Measurements from ENCODE around the gene SOX15. TPM values are rescaled to one million over a fixed set of nuclear protein-coding genes. Genes with fewer than 3 reads are reported as not detected.

SOX15 gene
- total RNA-seq, result under 1 TPM; 0.19 to 0.71 (median 0.28) TPM
- polyA plus RNA-seq, result under 1 TPM; 0.11 to 0.20 (median 0.17) TPM
- long read RNA-seq, donor 1, result 0 reads
- long read RNA-seq, donor 2, partial matches to known transcripts, result 0 of 2 reads
- long read RNA-seq, donor 2, other reads (novel, unspliced or antisense), result 0 of 2 reads

GRCh38 chr17:7589891-7590691, at the start of gene SOX15:
Gene SOX15, minus strand, starts transcription at chr17:7590094. Its CDS starts 418 bp downstream, at chr17:7589676.
- 56 to 62% (median 61%) methylated on average over 23 to 24 of the region's 24 CpGs for WGBS, 3 donors
- intact Hi-C loops (cut with DNase I), result loop anchor here in 1 of 2 donors (2.0 to 10.0 kb wide), 2 partner anchors 75 to 355 kb away; partner anchors contain the start of genes DVL2 and PHF23
- Histone ChIP-seq H3K27me3 (ENCODE audit: insufficient read depth in 3 of 3, low read length in 2 of 3) (no peaks in the 10 kb centered on the region), H3K36me3 (ENCODE audit: insufficient read depth in 1 of 2, low read depth in 1 of 2) (peaks cover 18 to 74% of the 10 kb centered on the region in 2 donors), H3K27ac (peak within 1 kb of the TSS; percentile 69), H3K4me3 (peak within 1 kb of the TSS; percentile 58), H3K4me1 (peaks cover 34% of the 10 kb centered on the region), H3K9me3 (no peaks in the 10 kb centered on the region)
- DNase-seq (peak in 1 of 2 donors; percentile 47), ATAC-seq (peak; percentile 16 to 28 (median 22))
- TF ChIP-seq CTCF (IDR thresholded peaks at IDR 0.05), result no peak

GRCh38 chr17:7636163-7636562, 46.3 kb upstream of the SOX15 start:
- Histone ChIP-seq H3K27me3 (ENCODE audit: insufficient read depth in 3 of 3, low read length in 2 of 3) (no peaks in the 10 kb centered on the region), H3K4me3 (no peak overlapping the region), H3K9me3 (no peaks in the 10 kb centered on the region), H3K27ac (no peak overlapping the region), H3K36me3 (ENCODE audit: insufficient read depth in 1 of 2, low read depth in 1 of 2) (no peaks in the 10 kb centered on the region), H3K4me1 (no peaks in the 10 kb centered on the region)
- no peak for ATAC-seq
- DNase-seq, result no peak
- intact Hi-C loops (cut with DNase I), result no loop called here
- WGBS, 3 donors, result 33 to 49% (median 48%) methylated on average over 5 of the region's 5 CpGs
- TF ChIP-seq CTCF (IDR thresholded peaks at IDR 0.05), result no peak

- no peaks in the 10 kb centered on the region for H3K9me3 ChIP-seq
- H3K36me3 ChIP-seq (ENCODE audit: insufficient read depth in 1 of 2, low read depth in 1 of 2), result no peaks in the 10 kb centered on the region
- intact Hi-C loops (cut with DNase I), result no loop called here
- no peak overlapping the region for H3K4me3 ChIP-seq
- no peaks in the 10 kb centered on the region for H3K27me3 ChIP-seq (ENCODE audit: insufficient read depth in 3 of 3, low read length in 2 of 3)
- TF ChIP-seq CTCF (IDR thresholded peaks at IDR 0.05), result peak; percentile 20
- no peak for ATAC-seq
- DNase-seq, result no peak
- H3K4me1 ChIP-seq, result no peaks in the 10 kb centered on the region
- no peak overlapping the region for H3K27ac ChIP-seq
- 28 to 32% (median 29%) methylated on average over 5 of the region's 5 CpGs for WGBS, 3 donors
Observed at GRCh38 chr17:7634384-7634783, 44.5 kb upstream of the SOX15 start.

- DNase-seq (no peak), ATAC-seq (no peak)
- H3K9me3 ChIP-seq, result no peaks in the 10 kb centered on the region
- 80 to 90% (median 82%) methylated on average over 2 of the region's 2 CpGs for WGBS, 3 donors
- intact Hi-C loops (cut with DNase I), result no loop called here
- TF ChIP-seq CTCF (IDR thresholded peaks at IDR 0.05), result no peak
- no peaks in the 10 kb centered on the region for H3K36me3 ChIP-seq (ENCODE audit: insufficient read depth in 1 of 2, low read depth in 1 of 2)
- H3K27ac ChIP-seq, result no peak overlapping the region
- no peak overlapping the region for H3K4me3 ChIP-seq
- H3K4me1 ChIP-seq, result no peaks in the 10 kb centered on the region
- H3K27me3 ChIP-seq (ENCODE audit: insufficient read depth in 3 of 3, low read length in 2 of 3), result no peaks in the 10 kb centered on the region
Observed at GRCh38 chr17:7633093-7633492, 43.2 kb upstream of the SOX15 start.

Measured in psoas muscle (tissue), 8 donors.